ENCODE data around the gene MGA. TPM values are rescaled to one million over a fixed set of nuclear protein-coding genes. Genes with fewer than 3 reads are reported as not detected.

MGA gene
- total and polyA plus RNA-seq, 2 experiments from 2014 or later = 10.9 to 39.6 TPM

DNA sequence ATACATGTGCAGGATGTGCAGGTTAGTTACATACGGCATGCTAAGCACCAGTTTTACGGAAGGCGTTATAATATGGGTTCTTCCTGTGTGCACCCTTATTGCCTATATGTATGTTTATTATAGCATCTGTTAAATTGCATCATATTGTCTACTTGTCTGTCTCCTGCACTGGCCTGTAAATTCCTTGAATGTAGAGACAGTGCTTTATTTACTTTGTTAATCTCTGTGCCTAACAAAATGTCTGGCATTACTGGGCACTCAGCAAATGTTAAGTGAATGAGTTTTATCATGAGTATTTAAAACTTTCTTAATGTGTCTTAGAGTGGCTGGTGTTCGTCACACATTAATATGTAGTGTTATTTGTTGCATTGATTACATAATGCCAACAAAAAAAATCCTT lies 23.8 kb downstream of the MGA start:
- no peak for TF ChIP-seq EZH2phosphoT487 (IDR thresholded peaks at IDR 0.05; ENCODE audit: low read depth, severe bottlenecking, unreplicated experiment)
- Histone ChIP-seq H3K4me3 (no peak overlapping the region), H3K27ac (no peak overlapping the region), H2AFZ (no peak overlapping the region), H3K9me2 (replicated peaks; ENCODE audit: insufficient read depth) (no peaks in the 10 kb centered on the region), H3K27me3 (no peaks in the 10 kb centered on the region), H4K20me1 (ENCODE audit: insufficient read depth, poor library complexity, severe bottlenecking) (peaks cover 60% of the 10 kb centered on the region), H3K4me1 (ENCODE audit: insufficient read depth) (peaks cover 8% of the 10 kb centered on the region), H3K79me2 (peaks cover 98% of the 10 kb centered on the region), H3K4me2 (no peak overlapping the region), H3K9me3 (ENCODE audit: low read depth) (no peaks in the 10 kb centered on the region), H3K36me3 (replicated peaks; ENCODE audit: insufficient read depth, low read depth) (no peaks in the 10 kb centered on the region)
- WGBS (ENCODE audit: low lambda C conversion rate, missing lambda C conversion rate) = 83% methylated on average over 4 of the region's 4 CpGs
- DNase-seq (ENCODE audit: low spot score) = no peak

DNA sequence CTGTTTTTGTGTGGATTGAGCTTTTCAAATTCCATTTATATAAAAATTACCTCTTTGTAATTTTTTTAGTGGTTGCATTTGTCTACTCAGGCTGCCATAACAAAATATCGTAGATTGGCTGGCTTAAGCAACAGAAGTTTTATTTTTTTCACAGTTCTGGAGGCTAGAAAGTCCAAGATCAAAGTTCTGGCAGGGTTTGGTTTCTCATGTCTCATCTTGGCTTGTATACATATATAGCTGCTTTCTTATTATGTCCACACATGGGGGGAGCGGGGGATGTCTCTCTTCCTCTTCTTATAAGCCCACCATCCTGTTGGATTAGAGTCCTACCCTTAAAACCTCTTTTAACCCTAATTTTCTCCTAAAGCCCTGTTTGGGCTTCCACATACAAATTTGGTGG lies 28.5 kb downstream of the MGA start:
- peaks cover 49% of the 10 kb centered on the region for H4K20me1 ChIP-seq (ENCODE audit: insufficient read depth, poor library complexity, severe bottlenecking)
- 87% methylated on average over 2 of the region's 2 CpGs for WGBS (ENCODE audit: low lambda C conversion rate, missing lambda C conversion rate)
- H3K27ac ChIP-seq = no peak overlapping the region
- H2AFZ ChIP-seq = no peak overlapping the region
- no peak overlapping the region for H3K4me3 ChIP-seq
- no peak overlapping the region for H3K4me2 ChIP-seq
- H3K4me1 ChIP-seq (ENCODE audit: insufficient read depth) = peaks cover 8% of the 10 kb centered on the region
- no peaks in the 10 kb centered on the region for H3K36me3 ChIP-seq (replicated peaks; ENCODE audit: insufficient read depth, low read depth)
- H3K79me2 ChIP-seq = peaks cover 98% of the 10 kb centered on the region
- no peak for TF ChIP-seq EZH2phosphoT487 (IDR thresholded peaks at IDR 0.05; ENCODE audit: low read depth, severe bottlenecking, unreplicated experiment)
- no peaks in the 10 kb centered on the region for H3K9me2 ChIP-seq (replicated peaks; ENCODE audit: insufficient read depth)
- H3K9me3 ChIP-seq (ENCODE audit: low read depth) = no peaks in the 10 kb centered on the region
- DNase-seq (ENCODE audit: low spot score) = no peak
- H3K27me3 ChIP-seq = no peaks in the 10 kb centered on the region

DNA sequence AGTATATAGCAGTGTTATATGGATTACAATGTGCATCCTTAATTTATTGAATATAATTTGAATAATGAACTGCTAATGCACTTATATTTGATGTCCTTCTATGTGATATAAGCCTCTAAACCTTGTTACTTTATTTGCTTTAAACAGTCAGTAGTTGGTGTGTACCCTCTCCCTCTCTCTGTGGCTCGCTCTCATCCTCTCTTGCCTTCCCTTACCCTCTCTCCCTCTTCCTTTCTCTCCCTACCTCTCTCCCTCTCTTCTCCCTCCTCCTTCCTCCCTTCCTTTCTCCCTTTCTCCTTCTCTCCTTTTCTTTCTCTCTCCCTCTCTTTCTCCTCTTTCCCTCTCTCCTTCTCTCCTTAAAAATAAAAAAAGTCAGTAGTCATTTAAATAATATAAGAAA lies 28.9 kb downstream of the MGA start:
- no peak for DNase-seq (ENCODE audit: low spot score)
- no peak for TF ChIP-seq EZH2 (IDR thresholded peaks at IDR 0.05; ENCODE audit: borderline replicate concordance)
- TF ChIP-seq, protein P1, sequence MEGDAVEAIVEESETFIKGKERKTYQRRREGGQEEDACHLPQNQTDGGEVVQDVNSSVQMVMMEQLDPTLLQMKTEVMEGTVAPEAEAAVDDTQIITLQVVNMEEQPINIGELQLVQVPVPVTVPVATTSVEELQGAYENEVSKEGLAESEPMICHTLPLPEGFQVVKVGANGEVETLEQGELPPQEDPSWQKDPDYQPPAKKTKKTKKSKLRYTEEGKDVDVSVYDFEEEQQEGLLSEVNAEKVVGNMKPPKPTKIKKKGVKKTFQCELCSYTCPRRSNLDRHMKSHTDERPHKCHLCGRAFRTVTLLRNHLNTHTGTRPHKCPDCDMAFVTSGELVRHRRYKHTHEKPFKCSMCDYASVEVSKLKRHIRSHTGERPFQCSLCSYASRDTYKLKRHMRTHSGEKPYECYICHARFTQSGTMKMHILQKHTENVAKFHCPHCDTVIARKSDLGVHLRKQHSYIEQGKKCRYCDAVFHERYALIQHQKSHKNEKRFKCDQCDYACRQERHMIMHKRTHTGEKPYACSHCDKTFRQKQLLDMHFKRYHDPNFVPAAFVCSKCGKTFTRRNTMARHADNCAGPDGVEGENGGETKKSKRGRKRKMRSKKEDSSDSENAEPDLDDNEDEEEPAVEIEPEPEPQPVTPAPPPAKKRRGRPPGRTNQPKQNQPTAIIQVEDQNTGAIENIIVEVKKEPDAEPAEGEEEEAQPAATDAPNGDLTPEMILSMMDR (IDR thresholded peaks at IDR 0.05; ENCODE audit: poor library complexity) = no peak
- TF ChIP-seq EZH2phosphoT487 (IDR thresholded peaks at IDR 0.05; ENCODE audit: low read depth, severe bottlenecking, unreplicated experiment) = no peak
- Histone ChIP-seq H2AFZ (no peak overlapping the region), H3K4me2 (no peak overlapping the region), H3K27me3 (no peaks in the 10 kb centered on the region), H3K79me2 (peaks cover 98% of the 10 kb centered on the region), H3K9me2 (replicated peaks; ENCODE audit: insufficient read depth) (no peaks in the 10 kb centered on the region), H3K4me3 (no peak overlapping the region), H3K36me3 (replicated peaks; ENCODE audit: insufficient read depth, low read depth) (no peaks in the 10 kb centered on the region), H3K9me3 (ENCODE audit: low read depth) (no peaks in the 10 kb centered on the region), H4K20me1 (ENCODE audit: insufficient read depth, poor library complexity, severe bottlenecking) (peaks cover 46% of the 10 kb centered on the region), H3K27ac (no peak overlapping the region), H3K4me1 (ENCODE audit: insufficient read depth) (peaks cover 4% of the 10 kb centered on the region)
- WGBS (ENCODE audit: low lambda C conversion rate, missing lambda C conversion rate) = 96% methylated on average over 1 of the region's 1 CpG

DNA sequence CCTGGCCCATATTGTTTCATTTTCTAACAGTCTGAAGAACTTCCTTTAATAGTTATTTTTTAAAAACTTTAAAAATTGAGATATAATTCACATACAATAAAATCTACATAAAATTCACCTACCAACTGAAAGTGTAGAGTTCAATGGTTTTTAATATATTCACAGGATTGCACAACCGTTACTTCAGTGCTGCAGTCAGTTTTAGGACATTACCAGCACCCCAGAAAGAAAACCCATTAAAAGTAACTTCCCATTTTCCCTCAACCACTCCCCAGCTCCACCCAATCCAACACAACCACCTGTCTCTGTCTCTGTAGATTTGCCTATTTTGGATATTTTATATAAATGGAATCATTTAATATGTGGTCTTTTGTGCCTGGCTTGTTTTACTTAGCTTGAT lies 29.6 kb downstream of the MGA start:
- Histone ChIP-seq H3K9me3 (ENCODE audit: low read depth) (no peaks in the 10 kb centered on the region), H3K79me2 (peaks cover 100% of the 10 kb centered on the region), H2AFZ (no peak overlapping the region), H3K9me2 (replicated peaks; ENCODE audit: insufficient read depth) (no peaks in the 10 kb centered on the region), H3K36me3 (replicated peaks; ENCODE audit: insufficient read depth, low read depth) (no peaks in the 10 kb centered on the region), H3K27ac (no peak overlapping the region), H3K27me3 (no peaks in the 10 kb centered on the region), H3K4me3 (no peak overlapping the region), H3K4me2 (no peak overlapping the region), H3K4me1 (ENCODE audit: insufficient read depth) (peaks cover 3% of the 10 kb centered on the region), H4K20me1 (ENCODE audit: insufficient read depth, poor library complexity, severe bottlenecking) (peaks cover 42% of the 10 kb centered on the region)
- WGBS (ENCODE audit: low lambda C conversion rate, missing lambda C conversion rate) = 100% methylated on average over 1 of the region's 1 CpG
- DNase-seq (ENCODE audit: low spot score) = no peak
- TF ChIP-seq EZH2 (IDR thresholded peaks at IDR 0.05; ENCODE audit: borderline replicate concordance) (no peak), EZH2phosphoT487 (IDR thresholded peaks at IDR 0.05; ENCODE audit: low read depth, severe bottlenecking, unreplicated experiment) (no peak)
- TF ChIP-seq, protein P1 (IDR thresholded peaks at IDR 0.05; ENCODE audit: poor library complexity) = no peak

Measured in hepatocyte (in vitro differentiated cells).